ENCODE data around the gene LY6G6D. TPM values are rescaled to one million over a fixed set of nuclear protein-coding genes. Genes with fewer than 3 reads are reported as not detected.

LY6G6D gene
- total and polyA plus RNA-seq, 4 donors = not detected

- Histone ChIP-seq H3K9me3 (ENCODE audit: control insufficient read depth in 4 of 4, low read length in 3 of 4) (no peaks in the 10 kb centered on the region), H3K36me3 (ENCODE audit: control insufficient read depth in 4 of 4, insufficient read depth in 3 of 4, low read depth in 1 of 4, low read length in 3 of 4) (no peaks in the 10 kb centered on the region), H3K4me3 (ENCODE audit: low read depth in 1 of 3, low read length in 3 of 3) (peak within 1 kb of the TSS; percentile 68 to 84 (median 69)), H3K9ac (ENCODE audit: low read depth in 1 of 2, low read length in 2 of 2) (peak within 1 kb of the TSS; percentile 67 to 70), H3K4me1 (ENCODE audit: control insufficient read depth in 4 of 4, insufficient read depth in 4 of 4, low read length in 3 of 4) (peaks cover 21 to 51% (median 42%) of the 10 kb centered on the region in 4 donors), H3K27ac (ENCODE audit: low read depth in 1 of 2, low read length in 2 of 2) (peak within 1 kb of the TSS; percentile 72 to 85), H3K27me3 (ENCODE audit: control insufficient read depth in 4 of 4, insufficient read depth in 4 of 4, low read length in 3 of 4) (no peaks in the 10 kb centered on the region)
- under 1% methylated on average over 58 of the region's 58 CpGs for WGBS
- TF ChIP-seq NR2F2 (IDR thresholded peaks at IDR 0.05) (no peak), HNF4G (IDR thresholded peaks at IDR 0.05) (peak; percentile 92), HNF4A (conservative IDR thresholded peaks at IDR 0.05) (peak; percentile 97 to 98), FOXA2 (IDR thresholded peaks at IDR 0.05) (no peak), CTCF (IDR thresholded peaks at IDR 0.05; ENCODE audit: low read depth, low read length, missing input control) (no peak), RAD21 (IDR thresholded peaks at IDR 0.05) (peak in 1 of 2 donors; percentile 32), YY1 (IDR thresholded peaks at IDR 0.05) (no peak), FOXA1 (IDR thresholded peaks at IDR 0.05) (no peak), MAX (IDR thresholded peaks at IDR 0.05) (peak; percentile 4), SP1 (IDR thresholded peaks at IDR 0.05) (peak; percentile 93), TAF1 (conservative IDR thresholded peaks at IDR 0.05) (no peak), ZBTB33 (IDR thresholded peaks at IDR 0.05) (peak; percentile 89), JUND (IDR thresholded peaks at IDR 0.05) (peak in 1 of 2 donors; percentile 32), EGR1 (IDR thresholded peaks at IDR 0.05; ENCODE audit: low read depth in 2 of 2) (peak in 1 of 2 donors; percentile 38), RXRA (IDR thresholded peaks at IDR 0.05) (peak; percentile 35 to 39), REST (IDR thresholded peaks at IDR 0.05) (peak; percentile 46)
- peak; percentile 99 for DNase-seq (ENCODE audit: low spot score)
Measured at GRCh38 chr6:31739639-31740396, 24.7 kb downstream of the LY6G6D start, which contains the start of gene MSH5. MSH5 (plus strand) TSS chr6:31740005; CDS start chr6:31740467, 462 bp downstream.
